HG02973 (cell line): Measurements from ENCODE around the gene FBF1.
A peak's percentile ranks its signal among the peaks of the same experiment; 100 is the strongest.

Source experiments
- ATAC-seq: cut with Tn5 transposase; IDR thresholded peaks from one replicate; pipeline ENCODE4 v1.9.1; 2021; ENCODE audit warnings: moderate library complexity; ENCODE audit not compliant: unreplicated experiment

FBF1 gene

GRCh38 chr17:75917917-75918445 is 22.9 kb downstream of the FBF1 start:
- no peak for ATAC-seq

GRCh38 chr17:75917141-75917916 is 23.5 kb downstream of the FBF1 start:
- no peak for ATAC-seq

GRCh38 chr17:75915268-75915667 is 25.6 kb downstream of the FBF1 start:
- ATAC-seq, result no peak

GRCh38 chr17:75914643-75915267 is 26.1 kb downstream of the FBF1 start:
- ATAC-seq, result no peak

GRCh38 chr17:75913537-75914210 is 27.2 kb downstream of the FBF1 start:
- ATAC-seq, result no peak

GRCh38 chr17:75910699-75911098 is 30.1 kb downstream of the FBF1 start:
- no peak for ATAC-seq

- no peak for ATAC-seq
These were observed 31.0 kb downstream of the FBF1 start for GRCh38 chr17:75909812-75910274.

- no peak for ATAC-seq
These were observed 31.6 kb downstream of the FBF1 start for GRCh38 chr17:75909051-75909811.

- ATAC-seq, result no peak
These were observed 32.6 kb downstream of the FBF1 start for GRCh38 chr17:75908201-75908600.

- no peak for ATAC-seq
These were observed 34.5 kb downstream of the FBF1 start for GRCh38 chr17:75906143-75906884.

- peak; percentile 85 for ATAC-seq
These were observed 35.9 kb downstream of the FBF1 start, which contains the start of gene MRPL38 for GRCh38 chr17:75904749-75905521. Gene MRPL38 (minus strand): TSS chr17:75904884. CDS start chr17:75904875, 9 bp downstream.

- no peak for ATAC-seq
These were observed 38.4 kb downstream of the FBF1 start for GRCh38 chr17:75902406-75902805.

GRCh38 chr17:75901727-75902126 is 39.1 kb downstream of the FBF1 start:
- ATAC-seq, result no peak

GRCh38 chr17:75900691-75901533 is 39.9 kb downstream of the FBF1 start:
- no peak for ATAC-seq

GRCh38 chr17:75899767-75900468 is 40.9 kb downstream of the FBF1 start:
- no peak for ATAC-seq

GRCh38 chr17:75899353-75899752 is 41.5 kb downstream of the FBF1 start:
- no peak for ATAC-seq

GRCh38 chr17:75898791-75899190 is 42.1 kb downstream of the FBF1 start:
- ATAC-seq, result no peak

GRCh38 chr17:75898065-75898464 is 42.8 kb downstream of the FBF1 start:
- no peak for ATAC-seq
